ENCODE measurements around the gene CCDC85B. TPM values are rescaled to one million over a fixed set of nuclear protein-coding genes. Genes with fewer than 3 reads are reported as not detected.
A peak's percentile ranks its signal among the peaks of the same experiment; 100 is the strongest.

Gene CCDC85B
- total and polyA plus RNA-seq, 2 of the 13 experiments (the other 11 are each of a cell fraction or from before 2014, with no cell fraction given) = 8.2 to 19.5 TPM

DNA sequence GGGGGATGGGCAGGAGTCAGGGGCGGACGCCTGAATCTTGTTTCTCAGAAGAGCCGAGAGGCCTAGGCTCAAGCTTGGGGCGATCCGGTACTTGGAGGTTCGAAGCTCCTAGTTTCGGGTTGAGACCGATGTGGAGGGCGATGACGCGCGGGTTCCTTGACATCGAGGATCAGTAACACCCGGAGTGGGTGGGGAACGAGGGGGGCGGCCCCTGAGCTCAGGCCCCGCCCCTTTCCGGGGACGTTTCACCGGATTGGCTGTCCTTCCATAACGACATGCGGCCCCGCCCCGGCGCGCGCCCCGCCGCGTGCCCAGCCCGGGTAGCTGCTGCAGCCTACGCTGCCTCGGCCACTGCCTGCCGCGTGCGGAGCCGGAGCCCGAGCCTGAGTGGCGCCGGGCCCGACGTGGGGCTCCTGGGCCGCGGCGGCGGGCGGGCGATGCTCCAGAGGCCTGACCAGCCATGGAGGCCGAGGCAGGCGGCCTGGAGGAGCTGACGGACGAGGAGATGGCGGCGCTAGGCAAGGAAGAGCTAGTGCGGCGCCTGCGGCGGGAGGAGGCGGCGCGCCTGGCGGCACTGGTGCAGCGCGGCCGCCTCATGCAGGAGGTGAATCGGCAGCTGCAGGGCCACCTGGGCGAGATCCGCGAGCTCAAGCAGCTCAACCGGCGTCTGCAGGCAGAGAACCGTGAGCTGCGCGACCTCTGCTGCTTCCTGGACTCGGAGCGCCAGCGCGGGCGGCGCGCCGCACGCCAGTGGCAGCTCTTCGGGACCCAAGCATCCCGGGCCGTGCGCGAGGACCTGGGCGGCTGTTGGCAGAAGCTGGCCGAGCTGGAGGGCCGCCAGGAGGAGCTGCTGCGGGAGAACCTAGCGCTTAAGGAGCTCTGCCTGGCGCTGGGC lies at the start of gene CCDC85B (continued):
- TF ChIP-seq AHDC1 (CRISPR knock-in tag; IDR thresholded peaks at IDR 0.05; ENCODE audit: borderline replicate concordance) (no peak), FOXJ3 (CRISPR knock-in tag; IDR thresholded peaks at IDR 0.05; ENCODE audit: borderline replicate concordance) (no peak), WIZ (CRISPR knock-in tag; IDR thresholded peaks at IDR 0.05) (no peak), ZNF737 (CRISPR knock-in tag; IDR thresholded peaks at IDR 0.05; ENCODE audit: borderline replicate concordance) (no peak), ARNTL (CRISPR knock-in tag; IDR thresholded peaks at IDR 0.05) (peak; percentile 99), ARID3A (IDR thresholded peaks at IDR 0.05; ENCODE audit: low read depth, low read length) (0 out of 2 replicates have a peak, but pooled peaks have one; percentile 14), HNRNPL (IDR thresholded peaks at IDR 0.05; ENCODE audit: low read depth, low read length) (peak; percentile 41; the same call in 1 of the 2 replicates), ZNF629 (CRISPR knock-in tag; conservative IDR thresholded peaks at IDR 0.05) (no peak), BORCS8-MEF2B (CRISPR knock-in tag; IDR thresholded peaks at IDR 0.05) (peak; percentile 90), ZNF317 (CRISPR knock-in tag; IDR thresholded peaks at IDR 0.05) (no peak), ATF3 (CRISPR knock-in tag; IDR thresholded peaks at IDR 0.05) (no peak), ZNF670 (CRISPR knock-in tag; IDR thresholded peaks at IDR 0.05; ENCODE audit: borderline replicate concordance) (no peak), TARDBP (CRISPR knock-in tag; IDR thresholded peaks at IDR 0.05) (peak; percentile 78; the same call in 1 of the 2 replicates), ZNF800 (CRISPR knock-in tag; IDR thresholded peaks at IDR 0.05) (peak; percentile 74; the same call in 1 of the 2 replicates), GATAD2A (CRISPR knock-in tag; IDR thresholded peaks at IDR 0.05) (no peak), ZNF652 (CRISPR knock-in tag; IDR thresholded peaks at IDR 0.05; ENCODE audit: borderline replicate concordance, low read depth) (no peak), ZNF431 (CRISPR knock-in tag; IDR thresholded peaks at IDR 0.05; ENCODE audit: borderline replicate concordance, low read depth) (peak; percentile 90; the same call in 1 of the 2 replicates), ZMYM2 (CRISPR knock-in tag; IDR thresholded peaks at IDR 0.05) (no peak), ZSCAN25 (CRISPR knock-in tag; IDR thresholded peaks at IDR 0.05) (no peak)

All from HepG2 (cell line).